Fibroblast of the conjunctiva (primary cell): ENCODE data around the gene RNU2-63P.
"Not testable (repeated sequence)": the region's sequence is repeated elsewhere in the genome, so short reads cannot be mapped to it uniquely, and the experiment has no call there.

ENCODE experiments used
- DNase-seq: peaks from one replicate; pipeline ENCODE4 v3.0.0-alpha.2; 2010; ENCODE audit warnings: low read depth

RNU2-63P gene

GRCh38 chr2:87981182-87981581 is 35.2 kb downstream of the RNU2-63P start:
- DNase-seq = not testable (repeated sequence)

DNA sequence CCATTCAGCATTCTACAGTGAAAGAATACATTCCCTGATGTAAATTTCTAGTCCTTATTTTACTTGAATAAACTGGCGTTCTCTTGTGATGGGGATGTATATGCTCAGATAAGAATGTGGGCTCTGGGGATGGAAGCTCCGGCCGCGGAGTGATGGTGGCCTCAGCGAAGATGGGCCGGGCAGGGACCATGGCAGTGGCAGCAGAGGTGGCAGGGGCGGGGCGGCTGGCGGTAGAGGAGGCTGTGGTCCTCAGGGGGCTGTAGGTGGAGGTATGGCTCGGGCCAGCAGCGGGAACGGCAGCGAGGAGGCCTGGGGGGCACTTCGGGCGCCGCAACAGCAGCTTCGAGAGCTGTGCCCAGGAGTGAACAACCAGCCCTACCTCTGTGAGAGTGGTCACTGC is 44.0 kb downstream of the RNU2-63P start:
- not testable (repeated sequence) for DNase-seq
